HG03432 (cell line): Measurements from ENCODE around the gene ALPI.

Experiments
- ATAC-seq: cut with Tn5 transposase; IDR thresholded peaks from one replicate; pipeline ENCODE4 v1.9.1; 2021; ENCODE audit warnings: mild to moderate bottlenecking, moderate library complexity; ENCODE audit not compliant: unreplicated experiment

ALPI gene

GRCh38 chr2:232459419-232460035 lies 3.6 kb downstream of the ALPI start:
- ATAC-seq = no peak

DNA sequence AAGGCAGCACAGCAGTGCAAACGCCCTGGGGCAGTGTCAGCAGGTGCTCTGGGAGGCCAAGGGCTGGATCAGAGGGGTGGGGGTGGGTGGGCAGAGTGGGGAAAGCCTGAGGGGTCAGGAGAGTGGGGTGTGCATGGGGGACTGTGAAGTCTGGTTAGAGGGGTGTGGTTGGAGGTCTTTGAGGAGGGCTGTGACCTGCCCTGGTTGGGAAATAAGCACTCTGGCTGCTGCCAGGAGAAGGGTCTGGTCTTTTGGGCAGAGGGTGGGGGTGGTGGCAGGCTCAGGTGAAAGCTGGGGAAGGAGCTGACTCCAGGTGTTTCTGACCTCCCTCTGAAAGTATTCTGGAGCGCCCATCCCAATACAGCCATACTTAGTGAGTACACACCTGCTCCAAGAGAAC lies 4.2 kb downstream of the ALPI start:
- ATAC-seq = no peak

DNA sequence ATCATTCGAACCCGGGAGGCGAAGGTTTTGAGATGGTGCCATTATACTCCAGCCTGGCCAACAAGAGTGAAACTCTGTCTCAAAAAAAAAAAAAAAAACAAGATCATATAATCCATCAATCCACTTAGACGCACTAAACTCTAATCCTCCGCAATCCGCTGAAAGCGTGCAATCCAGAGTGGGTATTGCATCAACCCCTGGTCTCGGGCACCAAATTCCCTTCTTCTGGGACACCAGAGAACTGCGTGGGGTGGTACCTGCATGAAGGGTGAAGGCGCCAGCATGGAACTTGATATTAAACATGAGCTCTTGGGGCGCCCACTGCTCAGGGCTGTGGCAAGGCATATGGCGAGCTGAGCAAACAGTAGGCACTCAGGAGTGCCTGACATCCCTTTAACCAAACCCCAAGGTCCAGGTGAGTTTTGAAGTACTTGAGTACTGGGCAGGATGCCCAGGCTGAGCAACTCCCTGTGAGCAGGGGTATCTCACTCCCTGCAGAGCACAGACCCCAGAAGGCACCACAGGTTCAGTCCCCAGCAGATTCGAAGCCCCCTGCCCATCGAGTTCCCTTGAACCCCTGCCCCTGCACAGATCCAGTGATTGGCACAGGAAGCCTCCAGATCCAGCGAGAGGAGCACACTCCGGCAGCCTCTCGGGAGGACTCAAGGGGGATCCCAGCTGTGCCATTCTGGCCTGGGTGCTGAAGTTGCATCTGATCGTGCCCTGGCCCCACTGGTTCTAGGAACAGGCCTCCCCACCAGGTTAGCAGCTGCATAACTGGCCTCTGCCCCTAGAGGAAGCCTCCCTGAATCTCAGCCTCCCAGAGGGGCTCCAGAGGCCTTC lies 8.0 kb downstream of the ALPI start:
- no peak for ATAC-seq

GRCh38 chr2:232464544-232464885 lies 8.6 kb downstream of the ALPI start:
- no peak for ATAC-seq

DNA sequence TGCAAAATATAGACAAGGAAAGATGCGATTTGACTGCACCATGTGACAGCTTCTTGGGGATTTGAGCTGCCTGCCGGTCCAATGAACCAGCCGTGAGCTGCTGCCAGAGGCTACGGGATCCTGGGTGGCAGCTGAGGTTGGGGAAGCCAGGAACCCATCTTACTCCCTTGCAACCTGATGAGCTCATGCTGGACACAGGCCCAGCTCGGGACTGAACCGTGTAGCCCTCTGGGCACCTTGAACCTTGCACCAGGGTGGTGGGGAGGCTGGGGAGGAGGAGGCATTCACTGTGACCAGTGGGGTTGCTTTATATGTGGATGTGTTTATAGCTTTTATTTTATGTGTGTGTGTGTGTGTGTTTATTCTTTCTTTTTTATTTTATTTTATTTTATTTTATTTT lies 9.1 kb downstream of the ALPI start:
- no peak for ATAC-seq

GRCh38 chr2:232466221-232466620 lies 10.3 kb downstream of the ALPI start:
- no peak for ATAC-seq

DNA sequence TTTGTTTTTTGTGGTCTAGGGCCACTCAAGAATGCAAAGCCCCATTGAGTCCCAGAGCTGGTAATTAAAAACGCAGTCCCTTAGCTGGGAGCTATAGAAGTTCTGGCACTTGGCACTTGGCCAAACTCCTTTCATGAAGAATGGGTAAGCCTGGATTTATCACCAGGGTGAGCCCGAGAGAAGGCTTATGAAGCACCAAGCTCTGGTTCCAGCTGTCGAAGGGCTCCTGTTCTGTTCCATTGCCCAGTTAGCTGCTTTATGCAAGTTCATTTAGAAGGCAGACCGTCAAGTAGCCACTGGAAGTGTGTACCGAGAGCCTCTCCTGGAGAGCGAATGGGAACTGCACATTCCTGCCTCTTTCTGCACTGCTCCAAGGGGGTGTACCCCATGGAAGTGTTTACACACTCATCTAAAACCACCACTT lies 17.5 kb downstream of the ALPI start:
- no peak for ATAC-seq

- no peak for ATAC-seq
Measured at GRCh38 chr2:232476045-232476444, 20.1 kb downstream of the ALPI start.

GRCh38 chr2:232476791-232477190 lies 20.8 kb downstream of the ALPI start:
- no peak for ATAC-seq

- ATAC-seq = no peak
Measured at GRCh38 chr2:232477751-232478510, 22.0 kb downstream of the ALPI start.

GRCh38 chr2:232478571-232479340 lies 22.8 kb downstream of the ALPI start:
- no peak for ATAC-seq

DNA sequence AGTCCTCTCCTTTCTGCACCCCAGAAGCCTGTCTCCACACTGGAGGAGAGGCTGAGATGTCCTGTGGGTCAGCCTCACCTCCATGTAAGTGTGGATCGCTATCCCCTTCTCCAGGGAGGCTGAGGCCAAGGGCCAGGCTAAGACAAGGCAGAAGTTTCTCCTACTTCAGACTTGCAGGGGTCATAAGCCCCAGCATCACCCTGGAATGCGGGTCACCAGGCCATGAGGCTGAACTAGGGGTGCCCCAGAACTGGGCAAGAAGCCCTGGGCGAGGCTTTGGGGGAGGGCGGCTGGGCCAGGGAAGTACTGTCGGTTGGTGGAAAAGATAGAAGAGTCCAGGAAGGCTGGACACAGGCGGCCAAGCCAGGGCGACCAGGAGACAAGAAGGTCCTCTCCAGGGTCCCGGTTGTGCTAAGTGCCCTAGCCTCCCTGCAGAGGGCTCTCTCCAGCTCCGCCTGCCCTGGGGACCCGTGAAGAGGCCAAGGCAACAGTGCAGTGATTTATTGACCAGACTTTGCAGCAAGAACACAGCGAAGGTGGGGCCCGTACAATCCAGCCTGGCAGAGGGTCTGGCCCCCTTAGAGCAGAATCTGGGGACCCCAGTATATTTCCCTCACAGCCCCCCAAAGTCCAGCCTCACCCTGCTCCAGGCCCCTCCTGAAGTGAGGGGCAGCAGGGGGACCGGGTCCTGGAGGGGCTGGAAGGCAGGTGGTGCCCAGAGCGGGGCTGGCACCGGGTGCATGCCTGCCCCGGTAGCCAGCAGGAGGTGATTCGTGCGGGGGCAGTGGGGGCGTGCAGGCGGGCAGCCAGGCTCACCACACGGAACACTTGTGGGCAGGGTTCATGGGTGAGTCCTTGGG lies 23.6 kb downstream of the ALPI start:
- ATAC-seq = no peak

DNA sequence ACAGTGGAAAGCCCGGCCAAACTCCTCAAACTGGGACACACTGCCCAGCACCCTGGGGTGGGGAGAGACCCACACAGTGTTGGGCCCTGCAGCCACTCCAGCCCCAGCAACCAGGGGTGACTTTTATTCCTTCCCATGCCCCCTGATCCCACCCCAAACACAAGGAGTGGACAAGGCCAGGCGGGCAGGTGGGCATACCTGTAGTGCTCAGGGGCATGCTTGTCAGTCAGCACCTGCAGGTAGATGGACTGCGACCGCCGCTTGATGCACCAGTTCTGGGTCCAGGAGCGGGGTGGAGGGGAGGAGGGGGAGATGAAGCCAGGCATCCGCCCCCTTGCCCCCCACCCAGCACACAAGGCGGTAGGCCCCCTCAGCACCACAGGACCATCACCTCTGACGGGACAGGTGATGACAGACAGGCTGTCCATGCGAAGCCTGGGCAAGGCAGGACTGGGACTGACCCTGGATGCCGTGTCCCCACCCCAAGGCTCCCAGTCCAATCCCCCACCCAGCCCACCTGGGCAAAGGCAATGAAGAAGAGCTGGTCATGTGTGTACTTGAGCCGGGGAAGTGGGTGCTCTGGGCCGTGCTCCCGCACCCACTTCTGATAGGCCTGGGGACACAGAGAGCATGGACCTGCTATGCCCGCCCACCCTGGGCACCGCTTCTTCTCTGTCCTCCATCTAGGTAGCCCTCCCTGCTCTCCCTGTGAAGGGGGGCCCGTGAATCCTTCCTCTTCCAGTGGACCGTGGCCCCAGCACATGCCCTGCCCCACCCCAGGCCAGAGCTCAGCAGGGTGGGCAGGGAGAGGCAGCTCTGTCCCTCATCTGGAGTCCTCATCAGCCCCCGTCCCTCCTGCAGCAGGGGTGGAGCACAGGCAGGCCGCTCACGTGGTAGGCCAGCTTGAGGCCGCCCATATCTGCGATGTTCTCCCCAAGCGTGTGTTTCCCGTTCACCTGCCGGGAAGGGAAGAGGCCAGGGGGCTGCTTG lies 24.5 kb downstream of the ALPI start:
- no peak for ATAC-seq

- ATAC-seq = no peak
Measured at GRCh38 chr2:232481322-232482140, 25.6 kb downstream of the ALPI start.

GRCh38 chr2:232482301-232483238 lies 26.6 kb downstream of the ALPI start:
- ATAC-seq = no peak

GRCh38 chr2:232483311-232483922 lies 27.5 kb downstream of the ALPI start:
- ATAC-seq = no peak
